ENCODE data around the gene PDE1C. TPM values are rescaled to one million over a fixed set of nuclear protein-coding genes. Genes with fewer than 3 reads are reported as not detected.
"Not testable (repeated sequence)": the region's sequence is repeated elsewhere in the genome, so short reads cannot be mapped to it uniquely, and the experiment has no call there.

PDE1C gene
- total and polyA plus RNA-seq, 2 experiments from 2014 or later, result 23.5 to 33.8 TPM

GRCh38 chr7:31852462-31852861, 217.7 kb downstream of the PDE1C start:
- H3K4me3 ChIP-seq, result no peak overlapping the region
- H3K27ac ChIP-seq, result no peak overlapping the region
- peaks cover 4% of the 10 kb centered on the region; the same call in 1 of the 2 replicates for H3K4me1 ChIP-seq (ENCODE audit: insufficient read depth)
- H3K79me2 ChIP-seq (ENCODE audit: insufficient read depth), result no peaks in the 10 kb centered on the region
- H3F3A ChIP-seq (ENCODE audit: insufficient read depth), result no peaks in the 10 kb centered on the region
- DNase-seq, result no peak
- no peak overlapping the region for H3K4me2 ChIP-seq (ENCODE audit: unreplicated experiment)
- WGBS, 2 experiments (ENCODE audit: low coverage in 1 of 2, low lambda C conversion rate in 2 of 2, missing lambda C conversion rate in 2 of 2), result 15 to 21% methylated on average over 2 of the region's 2 CpGs
- H3K9ac ChIP-seq, result no peak overlapping the region
- H3K36me3 ChIP-seq (ENCODE audit: low read depth), result no peaks in the 10 kb centered on the region
- no peaks in the 10 kb centered on the region for H4K20me1 ChIP-seq (ENCODE audit: insufficient read depth)
- H3K9me3 ChIP-seq (ENCODE audit: low read depth), result no peaks in the 10 kb centered on the region
- H3K27me3 ChIP-seq (replicated peaks; ENCODE audit: insufficient read depth), result no peaks in the 10 kb centered on the region
- TF ChIP-seq EZH2 (IDR thresholded peaks at IDR 0.05; ENCODE audit: insufficient read depth, poor library complexity, severe bottlenecking) (no peak), EZH2phosphoT487 (IDR thresholded peaks at IDR 0.05; ENCODE audit: insufficient read depth, low read depth) (no peak)
- no peak overlapping the region for H2AFZ ChIP-seq
- in situ Hi-C loops (cut with MboI), result no loop called here
- H3K9me2 ChIP-seq (ENCODE audit: insufficient read depth), result no peaks in the 10 kb centered on the region

- Histone ChIP-seq H2AFZ (no peak overlapping the region), H3K4me1 (ENCODE audit: insufficient read depth) (peaks cover 4% of the 10 kb centered on the region; the same call in 1 of the 2 replicates), H3K9me3 (ENCODE audit: low read depth) (no peaks in the 10 kb centered on the region), H3K9me2 (ENCODE audit: insufficient read depth) (no peaks in the 10 kb centered on the region), H3K4me2 (ENCODE audit: unreplicated experiment) (no peak overlapping the region), H3F3A (ENCODE audit: insufficient read depth) (no peaks in the 10 kb centered on the region), H3K27ac (no peak overlapping the region), H3K27me3 (replicated peaks; ENCODE audit: insufficient read depth) (no peaks in the 10 kb centered on the region), H4K20me1 (ENCODE audit: insufficient read depth) (no peaks in the 10 kb centered on the region), H3K36me3 (ENCODE audit: low read depth) (peaks cover 5% of the 10 kb centered on the region; the same call in 1 of the 2 replicates), H3K9ac (no peak overlapping the region), H3K79me2 (ENCODE audit: insufficient read depth) (no peaks in the 10 kb centered on the region), H3K4me3 (no peak overlapping the region)
- 13 to 23% methylated on average over 2 of the region's 2 CpGs for WGBS, 2 experiments (ENCODE audit: low coverage in 1 of 2, low lambda C conversion rate in 2 of 2, missing lambda C conversion rate in 2 of 2)
- no peak for TF ChIP-seq EZH2phosphoT487 (IDR thresholded peaks at IDR 0.05; ENCODE audit: insufficient read depth, low read depth)
- in situ Hi-C loops (cut with MboI), result no loop called here
- DNase-seq, result no peak
These were observed 219.1 kb downstream of the PDE1C start for GRCh38 chr7:31851119-31851518.

- Histone ChIP-seq H3K36me3 (ENCODE audit: low read depth) (peaks cover 5% of the 10 kb centered on the region; the same call in 1 of the 2 replicates), H3K9ac (no peak overlapping the region), H3K27ac (no peak overlapping the region), H3K9me3 (ENCODE audit: low read depth) (no peaks in the 10 kb centered on the region), H2AFZ (no peak overlapping the region), H3K9me2 (ENCODE audit: insufficient read depth) (no peaks in the 10 kb centered on the region), H3K4me3 (no peak overlapping the region), H3K79me2 (ENCODE audit: insufficient read depth) (no peaks in the 10 kb centered on the region), H4K20me1 (ENCODE audit: insufficient read depth) (no peaks in the 10 kb centered on the region), H3K4me1 (ENCODE audit: insufficient read depth) (peaks cover 4% of the 10 kb centered on the region; the same call in 1 of the 2 replicates), H3F3A (ENCODE audit: insufficient read depth) (no peaks in the 10 kb centered on the region), H3K27me3 (replicated peaks; ENCODE audit: insufficient read depth) (no peaks in the 10 kb centered on the region), H3K4me2 (ENCODE audit: unreplicated experiment) (no peak overlapping the region)
- WGBS, 2 experiments (ENCODE audit: low coverage in 1 of 2, low lambda C conversion rate in 2 of 2, missing lambda C conversion rate in 2 of 2), result 25 to 26% methylated on average over 4 of the region's 4 CpGs
- TF ChIP-seq EZH2 (IDR thresholded peaks at IDR 0.05; ENCODE audit: insufficient read depth, poor library complexity, severe bottlenecking) (no peak), EZH2phosphoT487 (IDR thresholded peaks at IDR 0.05; ENCODE audit: insufficient read depth, low read depth) (no peak)
- peak; percentile 15 for DNase-seq
- in situ Hi-C loops (cut with MboI), result no loop called here
These were observed 219.6 kb downstream of the PDE1C start for GRCh38 chr7:31850601-31851000.

- Histone ChIP-seq H3K9ac (no peak overlapping the region), H3K4me1 (ENCODE audit: insufficient read depth) (peaks cover 4% of the 10 kb centered on the region; the same call in 1 of the 2 replicates), H3K4me2 (ENCODE audit: unreplicated experiment) (no peak overlapping the region), H2AFZ (no peak overlapping the region), H3K79me2 (ENCODE audit: insufficient read depth) (no peaks in the 10 kb centered on the region), H3K36me3 (ENCODE audit: low read depth) (peaks cover 8% of the 10 kb centered on the region; the same call in 1 of the 2 replicates), H4K20me1 (ENCODE audit: insufficient read depth) (no peaks in the 10 kb centered on the region), H3K9me3 (ENCODE audit: low read depth) (no peaks in the 10 kb centered on the region), H3K27ac (no peak overlapping the region), H3F3A (ENCODE audit: insufficient read depth) (no peaks in the 10 kb centered on the region), H3K9me2 (ENCODE audit: insufficient read depth) (no peaks in the 10 kb centered on the region), H3K27me3 (replicated peaks; ENCODE audit: insufficient read depth) (no peaks in the 10 kb centered on the region), H3K4me3 (no peak overlapping the region)
- in situ Hi-C loops (cut with MboI), result no loop called here
- DNase-seq, result peak; percentile 18
- TF ChIP-seq EZH2 (IDR thresholded peaks at IDR 0.05; ENCODE audit: insufficient read depth, poor library complexity, severe bottlenecking) (no peak), EZH2phosphoT487 (IDR thresholded peaks at IDR 0.05; ENCODE audit: insufficient read depth, low read depth) (no peak)
- 16 to 19% methylated on average over 5 of the region's 5 CpGs for WGBS, 2 experiments (ENCODE audit: low coverage in 1 of 2, low lambda C conversion rate in 2 of 2, missing lambda C conversion rate in 2 of 2)
These were observed 220.1 kb downstream of the PDE1C start for GRCh38 chr7:31850066-31850465.

- H3K9me2 ChIP-seq (ENCODE audit: insufficient read depth), result no peaks in the 10 kb centered on the region
- no peaks in the 10 kb centered on the region for H3F3A ChIP-seq (ENCODE audit: insufficient read depth)
- H3K9ac ChIP-seq, result no peak overlapping the region
- TF ChIP-seq EZH2phosphoT487 (IDR thresholded peaks at IDR 0.05; ENCODE audit: insufficient read depth, low read depth), result no peak
- TF ChIP-seq EZH2 (IDR thresholded peaks at IDR 0.05; ENCODE audit: insufficient read depth, poor library complexity, severe bottlenecking), result no peak
- no peaks in the 10 kb centered on the region for H3K27me3 ChIP-seq (replicated peaks; ENCODE audit: insufficient read depth)
- no peaks in the 10 kb centered on the region for H3K9me3 ChIP-seq (ENCODE audit: low read depth)
- no peak overlapping the region for H3K27ac ChIP-seq
- no peak for DNase-seq
- H4K20me1 ChIP-seq (ENCODE audit: insufficient read depth), result no peaks in the 10 kb centered on the region
- H2AFZ ChIP-seq, result no peak overlapping the region
- H3K4me1 ChIP-seq (ENCODE audit: insufficient read depth), result no peaks in the 10 kb centered on the region
- H3K4me3 ChIP-seq, result no peak overlapping the region
- H3K36me3 ChIP-seq (ENCODE audit: low read depth), result 0 out of 2 replicates have a peak, but pooled peaks cover 3% of the 10 kb centered on the region
- no peak overlapping the region for H3K4me2 ChIP-seq (ENCODE audit: unreplicated experiment)
- no peaks in the 10 kb centered on the region for H3K79me2 ChIP-seq (ENCODE audit: insufficient read depth)
- WGBS, 2 experiments (ENCODE audit: low coverage in 1 of 2, low lambda C conversion rate in 2 of 2, missing lambda C conversion rate in 2 of 2), result 31 to 39% methylated on average over 4 of the region's 4 CpGs
- in situ Hi-C loops (cut with MboI), result no loop called here
These were observed 234.7 kb downstream of the PDE1C start for GRCh38 chr7:31835471-31835870.

GRCh38 chr7:31833625-31834024, 236.6 kb downstream of the PDE1C start:
- H2AFZ ChIP-seq; H3K9me3 ChIP-seq (ENCODE audit: low read depth); H3K9ac ChIP-seq; H3K9me2 ChIP-seq (ENCODE audit: insufficient read depth); H3K4me1 ChIP-seq (ENCODE audit: insufficient read depth); H3K27me3 ChIP-seq (replicated peaks; ENCODE audit: insufficient read depth); H3K4me2 ChIP-seq (ENCODE audit: unreplicated experiment); DNase-seq; H3F3A ChIP-seq (ENCODE audit: insufficient read depth); H4K20me1 ChIP-seq (ENCODE audit: insufficient read depth); H3K36me3 ChIP-seq (ENCODE audit: low read depth); H3K27ac ChIP-seq; H3K4me3 ChIP-seq; H3K79me2 ChIP-seq (ENCODE audit: insufficient read depth); in situ Hi-C loops (cut with MboI): not testable (repeated sequence)
- 30 to 34% methylated on average over 3 of the region's 3 CpGs for WGBS, 2 experiments (ENCODE audit: low coverage in 1 of 2, low lambda C conversion rate in 2 of 2, missing lambda C conversion rate in 2 of 2)

All from GM23248 (cell line).